Measurements from ENCODE around the gene NPB.
A peak's percentile ranks its signal among the peaks of the same experiment; 100 is the strongest.

Gene NPB

GRCh38 chr17:81870981-81871386 is 31.1 kb upstream of the NPB start, which contains the start of gene ARHGDIA:
Gene ARHGDIA (minus strand): TSS chr17:81871337. CDS start chr17:81869930, 1,407 bp downstream.
- peak within 1 kb of the TSS; percentile 100 for H4K91ac ChIP-seq (ENCODE audit: low read length)
- peak within 1 kb of the TSS; percentile 100 for H2BK15ac ChIP-seq (ENCODE audit: low read depth, poor library complexity, severe bottlenecking)
- H3K79me1 ChIP-seq (replicated peaks; ENCODE audit: low read length, poor library complexity, severe bottlenecking): peaks cover 12% of the 10 kb centered on the region
- H3K36me3 ChIP-seq (ENCODE audit: control insufficient read depth in 1 of 2, insufficient read depth in 2 of 2, low read depth in 1 of 2, low read length in 2 of 2): peaks cover 21 to 44% of the 10 kb centered on the region in 2 experiments
- H3K4ac ChIP-seq (ENCODE audit: low read depth in 1 of 2, low read length in 2 of 2): peak within 1 kb of the TSS; percentile 99 to 100
- H2BK120ac ChIP-seq (ENCODE audit: low read depth, low read length): peak within 1 kb of the TSS; percentile 100
- peak within 1 kb of the TSS; percentile 83 to 88 for H3K4me3 ChIP-seq (ENCODE audit: insufficient read depth in 1 of 2, low read depth in 1 of 2, low read length in 2 of 2)
- peak within 1 kb of the TSS; percentile 80 to 81 for H2BK12ac ChIP-seq (ENCODE audit: low read length in 2 of 2)
- peak within 1 kb of the TSS; percentile 77 to 99 for H3K14ac ChIP-seq (ENCODE audit: low read length in 2 of 2)
- peak within 1 kb of the TSS; percentile 94 for H2BK5ac ChIP-seq (ENCODE audit: low read depth, low read length, poor library complexity, severe bottlenecking)
- WGBS: under 1% methylated on average over 20 of the region's 64 CpGs
- peak within 1 kb of the TSS; percentile 92 for H3K9ac ChIP-seq (ENCODE audit: low read length)
- peak within 1 kb of the TSS; percentile 100 for H3K18ac ChIP-seq (ENCODE audit: low read depth in 1 of 2, low read length in 2 of 2)
- peak within 1 kb of the TSS; percentile 83 for H3K27ac ChIP-seq (ENCODE audit: low read length, poor library complexity, severe bottlenecking)
- H3K4me1 ChIP-seq (ENCODE audit: control insufficient read depth, insufficient read depth, low read depth, low read length): peaks cover 51% of the 10 kb centered on the region
- H2AK5ac ChIP-seq (ENCODE audit: low read length, severe bottlenecking): peak within 1 kb of the TSS; percentile 79
- H3K23ac ChIP-seq (ENCODE audit: low read length in 2 of 2): peak within 1 kb of the TSS in 1 of 2 experiments; percentile 98
- peak within 1 kb of the TSS; percentile 85 for H2AFZ ChIP-seq (ENCODE audit: low read depth, low read length)
- no peaks in the 10 kb centered on the region for H3K9me3 ChIP-seq (ENCODE audit: control insufficient read depth, low read length)
- peak within 1 kb of the TSS; percentile 86 for H3K4me2 ChIP-seq (ENCODE audit: low read length, poor library complexity, severe bottlenecking)
- no peak for DNase-seq
- peak within 1 kb of the TSS; percentile 100 for H4K8ac ChIP-seq (ENCODE audit: low read length)
- H3K27me3 ChIP-seq (ENCODE audit: control insufficient read depth in 1 of 2, insufficient read depth in 1 of 2, low read length in 2 of 2): no peaks in the 10 kb centered on the region

DNA sequence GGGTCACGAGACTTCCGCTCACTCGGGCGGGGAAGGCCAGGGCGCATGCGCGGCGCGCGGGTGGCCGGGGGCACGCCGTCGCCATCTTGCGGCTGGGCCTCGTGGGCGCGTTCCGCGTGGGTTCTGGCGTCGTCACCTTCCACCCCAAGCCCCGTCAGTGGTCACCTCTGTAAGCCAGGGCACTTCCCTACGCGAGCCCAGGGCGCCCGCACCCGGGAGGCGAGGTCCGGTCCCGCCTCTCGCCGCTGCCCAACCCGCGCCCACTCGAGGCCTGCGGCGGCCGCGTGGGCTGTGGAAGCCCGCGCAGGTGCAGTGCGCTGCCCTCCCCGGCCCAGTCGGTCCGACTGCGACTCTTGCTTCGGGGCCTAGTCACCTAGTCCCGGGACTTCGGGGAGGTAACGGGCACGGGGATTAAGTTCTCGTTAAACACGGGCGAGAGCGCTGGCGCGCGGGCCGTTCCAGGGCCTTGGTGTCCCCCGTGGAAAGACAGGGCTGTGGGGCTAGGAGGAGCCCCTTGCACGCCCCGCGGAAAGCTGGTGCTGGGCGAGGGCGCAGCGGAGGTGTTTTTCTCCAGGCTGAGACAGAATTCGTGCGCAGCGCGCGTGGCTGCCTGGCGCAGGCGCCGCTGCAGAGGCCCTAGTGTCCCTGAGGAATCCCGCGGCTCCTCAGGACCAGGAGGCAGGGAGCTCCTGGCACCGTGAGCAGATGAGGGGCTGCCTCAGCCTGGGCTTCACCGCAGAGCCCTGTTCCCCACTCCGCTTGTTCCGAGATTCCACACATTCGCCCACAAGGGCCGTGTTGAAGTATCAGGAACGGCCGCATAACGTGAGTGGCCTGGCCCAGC is 30.4 kb upstream of the NPB start:
- H3K9ac ChIP-seq (ENCODE audit: low read length): peak overlapping the region; percentile 91
- 7% methylated on average over 78 of the region's 86 CpGs for WGBS

DNA sequence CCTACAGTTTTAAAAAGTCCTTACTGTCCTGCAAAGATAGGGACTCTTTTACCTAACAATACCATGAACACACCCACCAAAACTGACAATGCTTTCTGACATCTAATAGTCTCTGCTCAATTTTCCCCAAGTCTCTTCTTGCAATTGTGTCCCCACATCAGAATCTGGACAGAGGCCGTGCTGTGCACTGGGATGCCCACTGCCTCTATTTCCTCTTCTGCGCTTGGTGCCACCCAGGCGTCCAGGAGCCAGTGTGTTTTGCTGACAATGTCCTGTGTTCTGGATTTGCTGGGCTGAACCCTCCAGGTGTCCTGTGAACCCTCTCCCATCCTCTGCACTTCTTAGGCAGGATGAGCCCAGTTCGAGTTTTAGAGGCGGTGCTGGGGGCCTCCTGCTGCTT is 24.5 kb upstream of the NPB start:
- H4K91ac ChIP-seq (ENCODE audit: low read length): no peak overlapping the region
- no peak overlapping the region for H2BK12ac ChIP-seq (ENCODE audit: low read length in 2 of 2)
- H3K4me3 ChIP-seq (ENCODE audit: insufficient read depth in 1 of 2, low read depth in 1 of 2, low read length in 2 of 2): no peak overlapping the region
- H2BK120ac ChIP-seq (ENCODE audit: low read depth, low read length): no peak overlapping the region
- H3K27ac ChIP-seq (ENCODE audit: low read length, poor library complexity, severe bottlenecking): no peak overlapping the region
- peaks cover 21 to 36% of the 10 kb centered on the region in 2 experiments for H3K36me3 ChIP-seq (ENCODE audit: control insufficient read depth in 1 of 2, insufficient read depth in 2 of 2, low read depth in 1 of 2, low read length in 2 of 2)
- H3K4ac ChIP-seq (ENCODE audit: low read depth in 1 of 2, low read length in 2 of 2): no peak overlapping the region
- H3K4me2 ChIP-seq (ENCODE audit: low read length, poor library complexity, severe bottlenecking): no peak overlapping the region
- H2AFZ ChIP-seq (ENCODE audit: low read depth, low read length): no peak overlapping the region
- H3K79me1 ChIP-seq (replicated peaks; ENCODE audit: low read length, poor library complexity, severe bottlenecking): peaks cover 6% of the 10 kb centered on the region
- DNase-seq: no peak
- H2BK15ac ChIP-seq (ENCODE audit: low read depth, poor library complexity, severe bottlenecking): no peak overlapping the region
- no peaks in the 10 kb centered on the region for H3K27me3 ChIP-seq (ENCODE audit: control insufficient read depth in 1 of 2, insufficient read depth in 1 of 2, low read length in 2 of 2)
- no peak overlapping the region for H4K8ac ChIP-seq (ENCODE audit: low read length)
- H3K9me3 ChIP-seq (ENCODE audit: control insufficient read depth, low read length): no peaks in the 10 kb centered on the region
- H2BK5ac ChIP-seq (ENCODE audit: low read depth, low read length, poor library complexity, severe bottlenecking): no peak overlapping the region
- H3K9ac ChIP-seq (ENCODE audit: low read length): no peak overlapping the region
- WGBS: 99% methylated on average over 3 of the region's 5 CpGs
- H3K23ac ChIP-seq (ENCODE audit: low read length in 2 of 2): no peak overlapping the region
- H3K14ac ChIP-seq (ENCODE audit: low read length in 2 of 2): no peak overlapping the region
- peaks cover 2% of the 10 kb centered on the region for H3K4me1 ChIP-seq (ENCODE audit: control insufficient read depth, insufficient read depth, low read depth, low read length)
- H2AK5ac ChIP-seq (ENCODE audit: low read length, severe bottlenecking): no peak overlapping the region
- no peak overlapping the region for H3K18ac ChIP-seq (ENCODE audit: low read depth in 1 of 2, low read length in 2 of 2)

More for the DNA sequence above, 30.4 kb upstream of the NPB start:
- Histone ChIP-seq H3K14ac (ENCODE audit: low read length in 2 of 2) (peak overlapping the region in 1 of 2 experiments; percentile 99), H2BK12ac (ENCODE audit: low read length in 2 of 2) (peak overlapping the region; percentile 80 to 81), H2BK15ac (ENCODE audit: low read depth, poor library complexity, severe bottlenecking) (peak overlapping the region; percentile 100), H3K23ac (ENCODE audit: low read length in 2 of 2) (peak overlapping the region in 1 of 2 experiments; percentile 98), H3K27ac (ENCODE audit: low read length, poor library complexity, severe bottlenecking) (peak overlapping the region; percentile 79), H4K91ac (ENCODE audit: low read length) (peak overlapping the region; percentile 100), H3K9me3 (ENCODE audit: control insufficient read depth, low read length) (no peaks in the 10 kb centered on the region), H2BK120ac (ENCODE audit: low read depth, low read length) (peak overlapping the region; percentile 100), H3K79me1 (replicated peaks; ENCODE audit: low read length, poor library complexity, severe bottlenecking) (peaks cover 12% of the 10 kb centered on the region), H3K4me2 (ENCODE audit: low read length, poor library complexity, severe bottlenecking) (peak overlapping the region; percentile 86), H2BK5ac (ENCODE audit: low read depth, low read length, poor library complexity, severe bottlenecking) (peak overlapping the region; percentile 94), H3K36me3 (ENCODE audit: control insufficient read depth in 1 of 2, insufficient read depth in 2 of 2, low read depth in 1 of 2, low read length in 2 of 2) (peaks cover 20 to 38% of the 10 kb centered on the region in 2 experiments), H3K4ac (ENCODE audit: low read depth in 1 of 2, low read length in 2 of 2) (peak overlapping the region; percentile 99 to 100), H3K4me3 (ENCODE audit: insufficient read depth in 1 of 2, low read depth in 1 of 2, low read length in 2 of 2) (peak overlapping the region; percentile 83 to 88), H4K8ac (ENCODE audit: low read length) (peak overlapping the region; percentile 100), H2AK5ac (ENCODE audit: low read length, severe bottlenecking) (peak overlapping the region; percentile 79), H3K18ac (ENCODE audit: low read depth in 1 of 2, low read length in 2 of 2) (peak overlapping the region; percentile 100), H3K4me1 (ENCODE audit: control insufficient read depth, insufficient read depth, low read depth, low read length) (peaks cover 45% of the 10 kb centered on the region), H3K27me3 (ENCODE audit: control insufficient read depth in 1 of 2, insufficient read depth in 1 of 2, low read length in 2 of 2) (no peaks in the 10 kb centered on the region), H2AFZ (ENCODE audit: low read depth, low read length) (peak overlapping the region; percentile 85)
- peak; percentile 88 for DNase-seq

GRCh38 chr17:81878294-81878693 is 23.7 kb upstream of the NPB start:
- Histone ChIP-seq H3K4ac (ENCODE audit: low read depth in 1 of 2, low read length in 2 of 2) (no peak overlapping the region), H4K8ac (ENCODE audit: low read length) (no peak overlapping the region), H3K36me3 (ENCODE audit: control insufficient read depth in 1 of 2, insufficient read depth in 2 of 2, low read depth in 1 of 2, low read length in 2 of 2) (peaks cover 27 to 39% of the 10 kb centered on the region in 2 experiments), H3K14ac (ENCODE audit: low read length in 2 of 2) (no peak overlapping the region), H2BK5ac (ENCODE audit: low read depth, low read length, poor library complexity, severe bottlenecking) (no peak overlapping the region), H2BK15ac (ENCODE audit: low read depth, poor library complexity, severe bottlenecking) (no peak overlapping the region), H3K27ac (ENCODE audit: low read length, poor library complexity, severe bottlenecking) (no peak overlapping the region), H2BK120ac (ENCODE audit: low read depth, low read length) (no peak overlapping the region), H2AK5ac (ENCODE audit: low read length, severe bottlenecking) (no peak overlapping the region), H2AFZ (ENCODE audit: low read depth, low read length) (no peak overlapping the region), H2BK12ac (ENCODE audit: low read length in 2 of 2) (no peak overlapping the region), H4K91ac (ENCODE audit: low read length) (no peak overlapping the region), H3K4me2 (ENCODE audit: low read length, poor library complexity, severe bottlenecking) (no peak overlapping the region), H3K9me3 (ENCODE audit: control insufficient read depth, low read length) (no peaks in the 10 kb centered on the region), H3K18ac (ENCODE audit: low read depth in 1 of 2, low read length in 2 of 2) (no peak overlapping the region), H3K4me1 (ENCODE audit: control insufficient read depth, insufficient read depth, low read depth, low read length) (peaks cover 2% of the 10 kb centered on the region), H3K79me1 (replicated peaks; ENCODE audit: low read length, poor library complexity, severe bottlenecking) (peaks cover 6% of the 10 kb centered on the region), H3K23ac (ENCODE audit: low read length in 2 of 2) (no peak overlapping the region), H3K27me3 (ENCODE audit: control insufficient read depth in 1 of 2, insufficient read depth in 1 of 2, low read length in 2 of 2) (no peaks in the 10 kb centered on the region), H3K9ac (ENCODE audit: low read length) (no peak overlapping the region), H3K4me3 (ENCODE audit: insufficient read depth in 1 of 2, low read depth in 1 of 2, low read length in 2 of 2) (no peak overlapping the region)
- 96% methylated on average over 3 of the region's 3 CpGs for WGBS
- DNase-seq: no peak

All from mesenchymal stem cell (in vitro differentiated cells and primary cell).